DMS153 (cell line): ENCODE data around the gene BAIAP2L2.
"Not testable (repeated sequence)": the region's sequence is repeated elsewhere in the genome, so short reads cannot be mapped to it uniquely, and the experiment has no call there.

Source experiments
- DNase-seq: peaks from one replicate; lab custom pipeline; 2025; lab: John Stamatoyannopoulos, UW

The BAIAP2L2 gene

DNA sequence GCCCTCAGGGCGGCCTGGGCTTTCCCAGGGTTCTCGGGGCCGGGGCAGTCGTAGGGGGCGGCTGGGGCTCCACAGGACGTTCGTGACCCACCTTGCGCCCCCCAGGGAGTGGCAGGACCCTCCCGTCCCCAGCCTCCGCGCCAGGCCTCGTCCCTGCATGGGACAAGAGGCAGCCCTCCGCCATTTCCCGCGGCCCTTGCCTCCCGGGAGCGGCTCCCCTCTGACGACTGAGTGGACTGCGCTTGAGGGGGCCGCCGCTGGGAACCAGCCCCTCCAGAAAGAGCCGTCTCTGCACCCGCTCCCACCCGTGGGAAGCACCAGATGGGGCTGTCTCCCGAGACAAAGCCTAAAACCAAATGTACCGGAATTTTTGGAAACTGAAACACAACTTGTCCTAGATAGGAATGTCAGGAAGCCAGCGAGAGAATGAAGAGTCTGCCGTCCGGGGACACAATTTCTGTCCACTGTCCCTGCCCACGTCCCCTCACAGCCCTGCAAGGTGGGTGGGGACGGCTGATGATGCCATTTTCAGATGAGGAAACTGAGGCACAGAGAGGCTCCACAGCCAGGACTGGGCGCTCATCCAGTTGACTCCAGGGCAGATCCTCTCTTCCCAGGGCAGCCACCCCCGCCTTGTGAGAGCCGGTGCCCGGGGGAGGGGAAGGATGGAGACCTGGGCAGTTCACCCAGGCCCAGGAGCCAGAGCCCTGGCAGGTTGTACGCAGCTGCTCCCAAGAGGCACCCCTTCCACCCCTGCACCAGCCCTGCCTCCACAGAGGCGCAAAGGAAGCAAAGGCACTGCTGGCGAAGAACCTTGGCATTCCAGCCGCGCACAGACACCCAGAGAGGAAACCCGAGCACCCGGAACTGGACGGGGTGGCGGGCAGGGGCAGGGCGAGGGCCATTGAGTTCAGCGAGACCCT is 71.3 kb downstream of the BAIAP2L2 start:
- DNase-seq: no peak

DNA sequence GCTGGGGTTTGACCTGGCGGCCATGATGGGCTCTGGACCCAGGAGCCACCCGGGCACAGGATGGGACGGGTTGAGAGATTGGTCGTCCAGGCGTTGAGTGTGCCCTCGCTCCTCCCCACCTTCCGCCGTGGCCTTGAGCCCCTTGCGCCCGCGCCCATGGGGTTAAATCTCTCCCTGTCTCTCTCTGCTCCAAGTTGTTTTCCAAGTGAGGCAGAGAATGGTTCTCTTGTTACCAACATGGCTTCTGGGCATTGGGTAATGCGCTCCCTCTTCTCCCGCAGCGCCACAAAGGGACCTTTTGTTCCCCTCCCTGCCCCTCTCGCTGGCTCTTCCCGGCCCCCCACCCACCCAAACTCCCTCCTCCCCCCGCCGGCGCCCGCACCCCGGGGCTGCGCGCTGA is 72.1 kb downstream of the BAIAP2L2 start:
- DNase-seq: no peak

DNA sequence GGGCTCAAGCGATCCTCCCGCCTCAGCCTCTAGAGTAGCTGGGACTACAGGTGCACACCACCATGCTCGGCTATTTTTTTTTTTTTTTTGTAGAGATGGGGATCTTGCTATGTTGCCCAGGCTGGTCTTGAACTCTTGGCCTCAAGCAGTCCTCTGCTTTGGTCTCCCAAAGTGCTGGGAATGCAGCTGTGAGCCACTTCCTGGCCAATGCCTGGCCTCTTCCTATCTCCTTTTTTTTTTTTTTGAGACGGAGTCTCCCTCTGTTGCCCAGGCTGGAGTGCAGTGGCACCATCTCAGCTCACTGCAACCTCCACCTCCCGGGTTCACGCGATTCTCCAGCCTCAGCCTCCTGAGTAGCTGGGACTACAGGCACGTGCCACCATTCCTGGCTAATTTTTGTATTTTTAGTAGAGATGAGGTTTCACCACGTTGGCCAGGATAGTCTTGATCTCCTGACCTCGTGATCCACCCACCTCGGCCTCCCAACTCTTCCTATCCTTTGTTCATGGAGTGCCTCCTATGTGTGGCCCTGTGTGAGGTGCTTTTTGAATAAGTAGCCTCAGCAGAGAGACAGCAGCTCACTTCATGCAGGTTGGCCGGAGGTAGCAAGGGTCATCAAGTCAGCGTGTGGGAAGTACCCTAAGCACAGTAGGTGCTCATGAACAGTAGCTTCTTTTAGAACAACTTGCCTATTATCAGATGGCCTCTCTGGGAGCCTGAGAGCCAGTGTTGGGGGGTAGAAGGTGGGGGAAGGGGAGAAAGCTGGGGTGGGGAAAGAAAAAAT is 72.9 kb downstream of the BAIAP2L2 start:
- DNase-seq: not testable (repeated sequence)

DNA sequence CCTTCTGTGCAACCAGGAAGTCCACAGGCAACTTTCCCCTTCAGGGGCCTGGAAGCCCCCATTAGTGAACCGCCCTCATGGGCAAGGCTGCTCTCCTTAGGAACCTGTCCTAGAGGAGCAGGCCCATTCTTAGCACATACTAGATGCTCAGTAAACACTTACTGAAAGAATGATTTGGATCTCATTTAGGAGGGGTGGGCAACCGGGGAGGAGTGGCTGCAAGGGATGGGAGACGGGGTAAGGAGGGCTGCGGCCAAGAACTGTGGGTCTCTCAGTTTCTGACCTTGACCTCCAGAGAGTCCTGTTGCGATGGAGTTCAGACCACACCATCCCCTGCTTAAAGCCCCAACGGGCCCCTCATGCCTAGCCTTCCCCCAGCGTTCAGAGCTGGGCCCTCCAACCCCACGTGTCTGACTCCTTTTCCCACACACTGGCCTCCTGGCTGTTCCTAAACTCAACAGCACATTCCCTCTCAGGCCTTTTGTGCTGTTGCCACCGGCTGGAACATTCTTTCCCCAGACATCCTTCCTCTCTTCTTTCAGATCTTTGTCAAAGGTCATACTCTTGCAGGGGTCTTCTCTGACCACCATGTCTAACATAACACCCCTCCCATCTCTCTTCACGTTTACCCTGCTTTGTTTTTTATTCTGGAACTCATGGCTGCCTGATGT is 74.0 kb downstream of the BAIAP2L2 start:
- no peak for DNase-seq

DNA sequence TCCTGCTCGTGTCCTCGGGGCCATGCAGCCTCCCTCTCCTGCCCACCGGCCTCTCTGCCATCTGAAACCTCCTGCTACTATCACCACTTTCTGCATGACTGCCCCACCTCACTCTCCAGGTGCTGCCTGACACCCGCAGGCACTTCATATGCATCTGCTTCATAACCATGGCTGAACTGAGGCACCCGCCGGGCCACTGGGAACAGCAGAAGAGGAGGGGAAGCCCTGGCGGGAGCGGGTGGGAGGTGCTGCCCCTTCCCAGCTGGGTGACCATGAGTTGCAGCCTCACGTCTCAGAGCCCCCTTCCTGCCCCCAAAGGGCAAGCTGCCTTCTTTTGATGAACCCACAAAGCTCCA is 75.0 kb downstream of the BAIAP2L2 start:
- no peak for DNase-seq
